Measurements from ENCODE around the gene LAPTM5.

- TF ChIP-seq CTCF (conservative IDR thresholded peaks at IDR 0.05 in 1 of 2, IDR thresholded peaks at IDR 0.05 in 1 of 2; ENCODE audit: extremely low read depth in 1 of 2, insufficient read depth in 1 of 2, low read depth in 1 of 2, low read length in 2 of 2) (no peak), EZH2 (IDR thresholded peaks at IDR 0.05; ENCODE audit: borderline replicate concordance, low read length) (no peak)
These were observed 1.4 kb downstream of the LAPTM5 start for GRCh38 chr1:30756206-30756544.
